Neuronal stem cell (in vitro differentiated cells): ENCODE results near the gene ZFP36L1.

Source experiments
- DNase-seq: peaks from one replicate; pipeline ENCODE4 v3.0.0-alpha.2; 2013; ENCODE audit warnings: low spot score
- H2AFZ ChIP-seq: one replicate; pipeline ENCODE4 v1.6.1; 2013; ENCODE audit warnings: mild to moderate bottlenecking, low read length, inconsistent platforms
- H2AK5ac ChIP-seq: 2 replicates; pipeline ENCODE4 v1.6.1; 2013; ENCODE audit warnings: low read depth, mild to moderate bottlenecking, inconsistent platforms, low read length, moderate library complexity, mixed read lengths
- H2BK120ac ChIP-seq: 2 replicates; pipeline ENCODE4 v1.6.1; 2013; ENCODE audit warnings: low read depth, mild to moderate bottlenecking, inconsistent platforms, low read length, moderate library complexity, mixed read lengths
- H2BK12ac ChIP-seq: one replicate; pipeline ENCODE4 v1.6.1; 2013; ENCODE audit warnings: low read length, inconsistent platforms
- H2BK15ac ChIP-seq: 2 replicates; pipeline ENCODE4 v1.6.1; 2013; ENCODE audit warnings: mild to moderate bottlenecking, low read length, inconsistent platforms, mixed read lengths
- H2BK5ac ChIP-seq: one replicate; pipeline ENCODE4 v1.6.1; 2013; ENCODE audit warnings: inconsistent platforms, mild to moderate bottlenecking, low read length, moderate library complexity
- H3K14ac ChIP-seq: one replicate; pipeline ENCODE4 v1.6.1; 2013; ENCODE audit warnings: low read length, inconsistent platforms
- H3K18ac ChIP-seq: 2 replicates; pipeline ENCODE4 v1.6.1; 2013; ENCODE audit warnings: low read length, inconsistent platforms
- H3K23ac ChIP-seq: 2 replicates; pipeline ENCODE4 v1.6.1; 2013; ENCODE audit warnings: low read depth, mild to moderate bottlenecking, mixed read lengths, low read length, inconsistent platforms; ENCODE audit not compliant: poor library complexity
- H3K27ac ChIP-seq: replicated peaks from 3 replicates; pipeline ENCODE4 v1.5.1; 2013; ENCODE audit warnings: low read length, inconsistent platforms
- H3K27me3 ChIP-seq, 3 experiments: 2 replicates each; pipeline ENCODE4 v1.6.1; 2013; ENCODE audit warnings: low read length in 3 of 3, mild to moderate bottlenecking in 2 of 3, inconsistent platforms in 1 of 3, low read depth in 1 of 3, mixed read lengths in 1 of 3, moderate library complexity in 1 of 3; ENCODE audit not compliant: control insufficient read depth in 3 of 3, insufficient read depth in 3 of 3
- H3K36me3 ChIP-seq, 2 donors: replicated peaks in 1 of 2; 2 replicates each; pipeline ENCODE4 v1.6.1; 2013; ENCODE audit warnings: low read length in 2 of 2; ENCODE audit not compliant: control insufficient read depth in 2 of 2, insufficient read depth in 2 of 2
- H3K4ac ChIP-seq: 2 replicates; pipeline ENCODE4 v1.6.1; 2013; ENCODE audit warnings: inconsistent platforms, mild to moderate bottlenecking, low read length, moderate library complexity
- H3K4me1 ChIP-seq, 2 donors: 1 replicate in 1 of 2; 2 replicates in 1 of 2; pipeline ENCODE4 v1.6.1; 2013; ENCODE audit warnings: low read length in 2 of 2, low read depth in 1 of 2; ENCODE audit not compliant: control insufficient read depth in 2 of 2, insufficient read depth in 1 of 2
- H3K4me2 ChIP-seq: one replicate; pipeline ENCODE4 v1.6.1; 2013; ENCODE audit warnings: mild to moderate bottlenecking, low read length, inconsistent platforms; ENCODE audit not compliant: insufficient read depth, poor library complexity, severe bottlenecking
- H3K4me3 ChIP-seq, 2 donors: 2 replicates each; pipeline ENCODE4 v1.5.1; 2013; ENCODE audit warnings: low read length in 2 of 2, mild to moderate bottlenecking in 2 of 2, inconsistent platforms in 1 of 2, moderate library complexity in 1 of 2
- H3K79me1 ChIP-seq: one replicate; pipeline ENCODE4 v1.6.1; 2013; ENCODE audit warnings: low read depth, mild to moderate bottlenecking, inconsistent platforms, low read length, moderate library complexity
- H3K9ac ChIP-seq: one replicate; pipeline ENCODE4 v1.6.1; 2013; ENCODE audit warnings: mild to moderate bottlenecking, low read depth, low read length, inconsistent platforms; ENCODE audit not compliant: poor library complexity
- H3K9me3 ChIP-seq, 2 donors: replicated peaks in 1 of 2; 2 replicates each; pipeline versions ENCODE3 to v1.6.1; 2013; ENCODE audit warnings: low read length in 2 of 2, mild to moderate bottlenecking in 2 of 2, inconsistent platforms in 1 of 2, low read depth in 1 of 2, mixed read lengths in 1 of 2, moderate library complexity in 1 of 2; ENCODE audit not compliant: control insufficient read depth in 2 of 2, insufficient read depth in 1 of 2
- H4K8ac ChIP-seq: one replicate; pipeline ENCODE4 v1.6.1; 2013; ENCODE audit warnings: low read depth, mild to moderate bottlenecking, inconsistent platforms, low read length, moderate library complexity
- H4K91ac ChIP-seq: one replicate; pipeline ENCODE4 v1.6.1; 2013; ENCODE audit warnings: low read length, low read depth, mild to moderate bottlenecking, inconsistent platforms; ENCODE audit not compliant: poor library complexity
- WGBS, 2 donors: extraction: QIAGEN DNeasy Blood & Tissue Kit; methylation state at CpG; one replicate each; pipeline ENCODE4 v1.1.7; 2013; ENCODE audit warnings: missing lambda C conversion rate in 2 of 2, mixed read lengths in 1 of 2; ENCODE audit not compliant: insufficient read length in 2 of 2, insufficient replicate concordance in 1 of 2; ENCODE audit errors: extremely low coverage in 2 of 2; 5-methylcytosine and 5-hydroxymethylcytosine counted together

The ZFP36L1 gene

DNA sequence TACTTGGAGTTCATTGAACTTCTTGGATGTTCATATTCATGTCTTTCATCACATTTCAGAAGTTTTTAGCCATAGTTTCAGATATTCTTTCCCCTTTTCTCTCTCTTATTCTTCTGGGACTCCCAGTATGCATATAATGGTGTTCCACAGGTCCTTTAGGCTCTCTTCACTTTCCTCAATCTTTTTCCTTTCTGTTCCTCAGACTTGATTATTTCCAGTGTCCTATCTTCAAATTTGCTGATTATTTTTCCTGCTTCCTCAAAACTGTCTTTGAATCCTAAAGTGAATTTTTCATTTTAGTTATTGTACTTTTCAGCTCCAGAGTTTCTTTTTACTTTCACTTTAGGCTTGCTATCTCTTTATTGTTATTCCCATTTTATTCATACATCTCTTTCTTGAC is 8.8 kb upstream of the ZFP36L1 start:
- H2BK15ac ChIP-seq = no peak overlapping the region
- no peak overlapping the region for H3K4me3 ChIP-seq
- no peak overlapping the region for H2BK120ac ChIP-seq
- no peak overlapping the region for H4K91ac ChIP-seq
- no peak overlapping the region for H4K8ac ChIP-seq
- no peaks in the 10 kb centered on the region for H3K27me3 ChIP-seq
- no peak overlapping the region for H3K4me2 ChIP-seq
- H3K36me3 ChIP-seq = no peaks in the 10 kb centered on the region
- no peak overlapping the region for H2BK5ac ChIP-seq
- H2BK12ac ChIP-seq = no peak overlapping the region
- peaks cover 0 to 7% of the 10 kb centered on the region in 2 donors for H3K4me1 ChIP-seq
- H3K18ac ChIP-seq = no peak overlapping the region
- H2AFZ ChIP-seq = no peak overlapping the region
- H3K27ac ChIP-seq = no peak overlapping the region
- no peak overlapping the region for H2AK5ac ChIP-seq
- H3K79me1 ChIP-seq = no peaks in the 10 kb centered on the region
- no peak overlapping the region for H3K23ac ChIP-seq
- no peak overlapping the region for H3K4ac ChIP-seq
- DNase-seq = no peak
- no peak overlapping the region for H3K9ac ChIP-seq
- peaks cover 0 to 20% of the 10 kb centered on the region in 2 donors for H3K9me3 ChIP-seq
- no peak overlapping the region for H3K14ac ChIP-seq

DNA sequence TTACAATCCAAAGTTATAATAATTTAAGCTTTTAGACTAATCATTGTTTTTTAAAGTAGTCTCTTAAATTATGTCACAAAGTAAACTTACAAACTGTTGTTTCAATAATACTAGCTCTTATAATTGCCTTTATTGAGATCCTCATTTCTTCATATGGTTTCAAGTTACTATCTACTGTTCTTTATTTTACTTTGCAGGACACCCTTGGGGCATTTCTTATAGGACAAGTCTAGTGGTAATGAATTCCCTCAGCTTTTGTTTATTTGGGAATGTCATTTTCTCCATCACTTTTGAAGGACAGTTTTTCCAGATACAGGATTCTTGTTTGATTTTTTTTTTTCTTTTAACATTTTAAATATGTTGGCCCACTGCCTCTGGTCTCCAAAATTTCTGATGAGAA is 8.1 kb upstream of the ZFP36L1 start:
- no peak overlapping the region for H2BK15ac ChIP-seq
- no peak overlapping the region for H3K18ac ChIP-seq
- peaks cover 0 to 12% of the 10 kb centered on the region in 2 donors for H3K4me1 ChIP-seq
- H3K27me3 ChIP-seq = no peaks in the 10 kb centered on the region
- no peak overlapping the region for H3K23ac ChIP-seq
- peaks cover 0 to 20% of the 10 kb centered on the region in 2 donors for H3K9me3 ChIP-seq
- no peak overlapping the region for H2BK5ac ChIP-seq
- H4K91ac ChIP-seq = no peak overlapping the region
- no peak overlapping the region for H3K9ac ChIP-seq
- H3K79me1 ChIP-seq = no peaks in the 10 kb centered on the region
- no peak overlapping the region for H3K4me3 ChIP-seq
- no peak overlapping the region for H2AK5ac ChIP-seq
- no peak overlapping the region for H3K14ac ChIP-seq
- H3K4ac ChIP-seq = no peak overlapping the region
- no peak overlapping the region for H2BK12ac ChIP-seq
- no peak overlapping the region for H2BK120ac ChIP-seq
- H2AFZ ChIP-seq = no peak overlapping the region
- H4K8ac ChIP-seq = no peak overlapping the region
- H3K36me3 ChIP-seq = no peaks in the 10 kb centered on the region
- H3K4me2 ChIP-seq = no peak overlapping the region
- no peak for DNase-seq
- H3K27ac ChIP-seq = no peak overlapping the region

DNA sequence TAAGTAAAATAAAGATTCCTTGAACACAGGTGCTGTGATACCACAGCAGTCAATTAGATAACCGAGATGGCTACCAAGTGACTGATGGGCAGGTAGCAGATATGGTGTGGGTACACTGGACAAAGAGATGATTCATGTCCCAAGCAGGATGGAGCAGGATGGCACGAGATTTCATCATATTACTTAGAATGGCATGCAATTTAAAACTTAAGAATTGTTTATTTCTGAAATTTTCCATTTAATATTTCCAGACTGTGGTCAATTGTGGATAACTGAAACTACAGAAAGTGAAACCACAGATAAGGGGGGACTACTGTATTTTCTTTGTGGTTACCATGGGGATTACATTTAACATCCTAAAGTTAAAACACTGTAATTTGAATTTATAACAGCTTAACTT is 7.5 kb upstream of the ZFP36L1 start:
- Histone ChIP-seq H2AK5ac (no peak overlapping the region), H4K8ac (no peak overlapping the region), H3K4me1 (peaks cover 0 to 12% of the 10 kb centered on the region in 2 donors), H3K9me3 (peaks cover 0 to 20% of the 10 kb centered on the region in 2 donors), H2BK12ac (no peak overlapping the region), H3K36me3 (no peaks in the 10 kb centered on the region), H2BK5ac (no peak overlapping the region), H3K18ac (no peak overlapping the region), H3K27ac (no peak overlapping the region), H3K4me3 (no peak overlapping the region), H3K23ac (no peak overlapping the region), H2AFZ (no peak overlapping the region), H2BK120ac (no peak overlapping the region), H3K14ac (no peak overlapping the region), H3K27me3 (no peaks in the 10 kb centered on the region), H4K91ac (no peak overlapping the region), H2BK15ac (no peak overlapping the region), H3K4ac (no peak overlapping the region), H3K4me2 (no peak overlapping the region), H3K9ac (no peak overlapping the region), H3K79me1 (no peaks in the 10 kb centered on the region)
- no CpG with 5 or more reads among the region's 2 CpGs for WGBS, 2 donors
- DNase-seq = no peak

DNA sequence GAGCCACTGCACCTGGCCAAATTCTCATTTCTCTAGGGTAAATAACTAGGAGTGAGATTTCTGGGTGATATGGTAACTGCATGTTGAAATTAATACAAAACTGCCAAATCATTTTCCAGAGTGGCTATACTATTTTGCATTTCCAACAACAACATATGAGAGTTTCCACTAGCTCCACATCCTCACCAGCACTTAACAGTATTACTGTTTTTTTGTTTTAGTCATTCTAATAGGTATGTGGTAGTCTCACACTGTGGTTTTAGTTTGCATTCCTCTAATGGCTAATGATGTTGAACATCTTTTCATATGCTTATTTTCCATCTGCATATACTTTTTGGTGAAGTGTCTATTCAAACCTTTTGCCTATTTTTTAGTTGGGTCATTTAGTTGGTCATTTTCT is 5.8 kb upstream of the ZFP36L1 start:
- Histone ChIP-seq H3K36me3 (no peaks in the 10 kb centered on the region), H2AFZ (no peak overlapping the region), H3K18ac (no peak overlapping the region), H2BK15ac (no peak overlapping the region), H2BK12ac (no peak overlapping the region), H3K9ac (no peak overlapping the region), H2BK5ac (no peak overlapping the region), H3K27ac (no peak overlapping the region), H3K4me1 (peaks cover 4 to 14% of the 10 kb centered on the region in 2 donors), H3K4me3 (no peak overlapping the region), H3K4me2 (no peak overlapping the region), H3K14ac (no peak overlapping the region), H2AK5ac (no peak overlapping the region), H4K91ac (no peak overlapping the region), H3K9me3 (peaks cover 0 to 14% of the 10 kb centered on the region in 2 donors), H3K27me3 (no peaks in the 10 kb centered on the region), H3K79me1 (no peaks in the 10 kb centered on the region), H3K23ac (no peak overlapping the region), H2BK120ac (no peak overlapping the region), H4K8ac (no peak overlapping the region), H3K4ac (no peak overlapping the region)
- no peak for DNase-seq
